ENCODE results near the gene GOLGA6L10.
"Not testable (repeated sequence)": the region's sequence is repeated elsewhere in the genome, so short reads cannot be mapped to it uniquely, and the experiment has no call there.

GOLGA6L10 gene, protein sequence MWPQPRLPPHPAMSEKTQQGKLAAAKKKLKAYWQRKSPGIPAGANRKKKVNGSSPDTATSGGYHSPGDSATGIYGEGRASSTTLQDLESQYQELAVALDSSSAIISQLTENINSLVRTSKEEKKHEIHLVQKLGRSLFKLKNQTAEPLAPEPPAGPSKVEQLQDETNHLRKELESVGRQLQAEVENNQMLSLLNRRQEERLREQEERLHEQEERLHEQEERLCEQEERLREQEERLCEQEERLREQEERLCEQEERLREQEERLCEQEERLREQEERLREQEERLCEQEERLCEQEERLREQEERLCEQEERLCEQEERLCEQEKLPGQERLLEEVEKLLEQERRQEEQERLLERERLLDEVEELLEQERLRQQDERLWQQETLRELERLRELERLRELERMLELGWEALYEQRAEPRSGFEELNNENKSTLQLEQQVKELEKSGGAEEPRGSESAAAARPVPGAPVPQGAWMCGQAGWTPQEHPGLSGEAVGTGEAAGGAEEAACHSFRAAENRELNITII

DNA sequence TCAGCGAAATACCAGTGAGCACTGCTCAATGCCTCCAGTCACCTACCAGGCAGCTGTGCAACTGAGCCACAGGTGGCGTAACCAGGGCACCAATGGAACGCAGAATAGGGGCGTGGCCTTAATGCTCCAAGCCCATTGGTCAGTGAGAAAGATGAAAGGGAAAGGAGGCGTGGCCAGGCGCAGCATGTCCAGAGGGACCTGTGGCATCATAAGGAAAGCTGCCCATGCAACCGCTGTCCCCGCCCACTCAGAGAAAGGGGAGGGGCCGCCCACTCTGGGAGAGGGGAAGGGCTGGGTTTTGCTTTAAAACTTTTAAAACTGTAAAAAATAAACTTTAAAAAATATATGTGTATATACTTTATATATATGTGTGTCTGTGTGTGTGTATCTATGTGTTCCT is at the start of gene GOLGA6L10:
Gene GOLGA6L10, minus strand, starts transcription at position 101 of the 400 bp plus-strand sequence. Its CDS starts 100 bp downstream, at position 1.
- not testable (repeated sequence) for H3K9me3 ChIP-seq (ENCODE audit: control insufficient read depth, insufficient read depth, low read length); H3K9ac ChIP-seq (ENCODE audit: low read depth, low read length); H3K4me1 ChIP-seq (ENCODE audit: insufficient read depth, low read length); H3K36me3 ChIP-seq (ENCODE audit: insufficient read depth, low read length)

DNA sequence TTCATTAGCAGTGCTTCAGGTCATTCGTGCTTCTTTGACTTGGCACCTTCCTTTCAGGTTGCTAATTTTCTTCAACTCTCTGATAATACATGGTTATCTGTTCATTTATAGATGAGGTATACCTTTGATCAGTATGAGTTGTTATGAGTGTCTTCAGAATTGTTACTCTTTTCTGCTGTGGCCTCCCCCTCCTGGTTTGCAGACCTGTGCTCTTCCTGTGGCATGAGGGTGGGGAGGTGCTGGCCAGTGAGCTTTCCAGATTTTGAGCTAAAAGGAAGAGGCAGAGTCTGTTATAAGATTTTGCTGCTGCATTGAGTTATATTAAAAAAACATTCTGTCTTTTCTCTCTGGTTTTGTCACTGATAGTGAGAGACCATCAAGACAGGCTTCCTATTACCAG is 49.5 kb upstream of the GOLGA6L10 start:
- H3K9me3 ChIP-seq (ENCODE audit: control insufficient read depth, insufficient read depth, low read length), result no peaks in the 10 kb centered on the region
- H3K9ac ChIP-seq (ENCODE audit: low read depth, low read length), result no peak overlapping the region
- H3K4me1 ChIP-seq (ENCODE audit: insufficient read depth, low read length), result 0 out of 2 replicates have a peak, but pooled peaks cover 11% of the 10 kb centered on the region
- H3K36me3 ChIP-seq (ENCODE audit: insufficient read depth, low read length), result no peaks in the 10 kb centered on the region

DNA sequence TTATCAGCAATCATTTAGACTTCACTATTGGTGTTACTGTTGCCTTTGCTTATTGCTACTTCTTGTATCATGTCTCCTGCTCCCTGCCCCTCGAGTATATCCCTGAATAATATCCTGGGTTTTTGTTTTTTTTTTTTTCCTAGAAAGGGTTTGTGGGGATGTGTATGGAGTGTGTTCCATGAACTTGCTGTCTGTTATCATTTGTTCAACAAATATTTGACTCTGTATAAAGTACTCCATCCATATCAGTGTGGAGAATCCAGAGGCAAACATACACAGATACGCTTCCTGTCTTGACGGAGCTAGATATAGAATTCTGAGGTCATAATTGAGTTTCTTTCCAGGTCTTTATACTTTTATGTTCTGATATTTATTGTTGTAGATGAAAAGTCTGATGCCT is 48.5 kb upstream of the GOLGA6L10 start:
- Histone ChIP-seq H3K9me3 (ENCODE audit: control insufficient read depth, insufficient read depth, low read length) (no peaks in the 10 kb centered on the region), H3K36me3 (ENCODE audit: insufficient read depth, low read length) (no peaks in the 10 kb centered on the region), H3K9ac (ENCODE audit: low read depth, low read length) (no peak overlapping the region), H3K4me1 (ENCODE audit: insufficient read depth, low read length) (0 out of 2 replicates have a peak, but pooled peaks cover 11% of the 10 kb centered on the region)

DNA sequence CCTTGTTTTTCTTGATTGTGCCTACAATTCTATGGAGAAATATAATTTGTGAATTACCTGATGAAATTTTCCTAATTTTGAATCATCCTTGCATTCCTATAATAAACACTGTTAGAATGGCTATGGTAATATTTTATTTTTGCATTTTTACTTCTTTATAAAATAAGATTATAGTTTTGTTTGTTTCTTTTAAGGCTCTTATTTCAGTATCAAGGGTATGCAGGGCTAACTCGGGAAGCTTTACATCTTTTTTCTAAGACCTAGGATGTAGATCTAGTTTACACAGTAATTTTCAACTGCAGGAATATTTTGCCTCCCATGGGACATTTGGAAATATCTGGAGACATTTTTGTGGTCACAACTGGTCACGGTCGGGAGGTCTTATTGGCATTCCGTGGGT is 46.5 kb upstream of the GOLGA6L10 start:
- H3K9ac ChIP-seq (ENCODE audit: low read depth, low read length); H3K9me3 ChIP-seq (ENCODE audit: control insufficient read depth, insufficient read depth, low read length); H3K36me3 ChIP-seq (ENCODE audit: insufficient read depth, low read length): not testable (repeated sequence)
- H3K4me1 ChIP-seq (ENCODE audit: insufficient read depth, low read length), result 0 out of 2 replicates have a peak, but pooled peaks cover 11% of the 10 kb centered on the region

DNA sequence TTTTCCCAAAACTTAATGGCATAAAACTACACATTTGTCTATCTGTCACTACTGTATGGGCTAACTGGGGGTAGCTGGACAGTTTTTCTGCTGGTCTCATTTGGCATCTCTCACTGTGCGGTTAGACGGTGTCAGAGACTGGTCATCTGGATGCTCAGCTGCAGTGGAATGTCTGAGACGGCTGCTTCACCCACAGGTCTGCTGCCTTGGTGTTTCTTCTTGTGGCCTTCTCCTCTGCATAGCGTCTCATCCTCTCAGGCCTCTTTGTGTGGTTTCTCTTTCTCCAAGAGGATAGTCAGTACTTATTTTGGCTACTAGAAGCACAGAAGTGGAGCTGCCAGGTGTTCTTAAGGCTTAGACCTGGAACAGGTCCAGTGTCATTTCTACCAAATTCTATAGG is 44.4 kb upstream of the GOLGA6L10 start:
- Histone ChIP-seq H3K4me1 (ENCODE audit: insufficient read depth, low read length) (0 out of 2 replicates have a peak, but pooled peaks cover under 1% of the 10 kb centered on the region), H3K36me3 (ENCODE audit: insufficient read depth, low read length) (no peaks in the 10 kb centered on the region), H3K9me3 (ENCODE audit: control insufficient read depth, insufficient read depth, low read length) (no peaks in the 10 kb centered on the region), H3K9ac (ENCODE audit: low read depth, low read length) (no peak overlapping the region)

DNA sequence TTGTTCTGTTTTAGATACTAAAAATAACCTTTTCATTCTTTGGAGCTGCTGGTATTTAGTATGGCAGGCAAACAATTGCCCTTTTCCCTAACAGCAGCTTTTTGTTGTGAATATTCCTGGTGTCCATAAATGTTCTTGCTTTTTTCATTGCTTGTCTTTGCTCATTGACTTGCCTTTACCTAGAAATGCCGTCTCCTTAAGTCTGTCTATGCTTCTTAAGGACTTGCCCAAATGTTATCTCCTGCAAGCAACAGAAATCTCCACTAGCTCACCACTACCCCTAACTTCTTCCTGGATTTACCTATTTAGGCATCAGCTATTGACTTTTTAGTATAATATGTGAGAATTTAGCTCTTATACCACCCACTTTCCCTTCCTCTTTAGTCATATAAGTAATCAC is 42.8 kb upstream of the GOLGA6L10 start:
- not testable (repeated sequence) for H3K9ac ChIP-seq (ENCODE audit: low read depth, low read length); H3K36me3 ChIP-seq (ENCODE audit: insufficient read depth, low read length); H3K9me3 ChIP-seq (ENCODE audit: control insufficient read depth, insufficient read depth, low read length); H3K4me1 ChIP-seq (ENCODE audit: insufficient read depth, low read length)

DNA sequence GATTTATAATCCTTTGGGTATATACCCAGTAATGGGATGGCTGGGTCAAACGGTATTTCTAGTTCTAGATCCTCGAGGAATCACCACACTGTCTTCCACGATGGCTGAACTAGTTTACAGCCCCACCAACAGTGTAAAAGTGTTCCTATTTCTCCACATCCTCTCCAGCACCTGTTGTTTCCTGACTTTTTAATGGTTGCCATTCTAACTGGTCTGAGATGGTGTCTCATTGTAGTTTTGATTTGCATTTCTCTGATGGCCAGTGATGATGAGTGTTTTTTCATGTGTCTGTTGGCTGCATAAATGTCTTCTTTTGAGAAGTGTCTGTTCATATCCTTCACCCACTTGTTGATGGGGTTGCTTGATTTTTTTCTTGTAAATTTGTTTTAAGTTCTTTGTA is 40.9 kb upstream of the GOLGA6L10 start:
- not testable (repeated sequence) for H3K9me3 ChIP-seq (ENCODE audit: control insufficient read depth, insufficient read depth, low read length); H3K4me1 ChIP-seq (ENCODE audit: insufficient read depth, low read length)

DNA sequence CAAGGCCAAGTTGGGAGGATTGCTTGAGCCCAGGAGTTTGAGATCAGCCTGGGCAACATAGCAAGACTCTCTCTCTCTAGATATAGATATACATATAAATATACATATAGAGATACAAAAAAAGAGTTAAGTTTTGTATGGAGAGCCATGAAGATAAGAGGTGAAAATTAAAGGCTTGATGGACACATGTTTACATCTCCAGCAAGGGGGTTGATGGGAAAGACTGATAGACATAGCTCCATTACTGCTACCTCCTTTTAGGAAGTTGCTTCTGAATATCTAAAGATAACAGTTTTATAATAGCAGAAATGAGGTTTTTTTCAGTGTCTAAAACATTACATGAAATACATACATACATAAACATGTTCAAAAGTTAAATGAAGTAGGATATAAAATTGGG is 37.9 kb upstream of the GOLGA6L10 start:
- H3K4me1 ChIP-seq (ENCODE audit: insufficient read depth, low read length); H3K36me3 ChIP-seq (ENCODE audit: insufficient read depth, low read length); H3K9me3 ChIP-seq (ENCODE audit: control insufficient read depth, insufficient read depth, low read length); H3K9ac ChIP-seq (ENCODE audit: low read depth, low read length): not testable (repeated sequence)

More for the DNA sequence above, 40.9 kb upstream of the GOLGA6L10 start:
- not testable (repeated sequence) for H3K9ac ChIP-seq (ENCODE audit: low read depth, low read length); H3K36me3 ChIP-seq (ENCODE audit: insufficient read depth, low read length)

DNA sequence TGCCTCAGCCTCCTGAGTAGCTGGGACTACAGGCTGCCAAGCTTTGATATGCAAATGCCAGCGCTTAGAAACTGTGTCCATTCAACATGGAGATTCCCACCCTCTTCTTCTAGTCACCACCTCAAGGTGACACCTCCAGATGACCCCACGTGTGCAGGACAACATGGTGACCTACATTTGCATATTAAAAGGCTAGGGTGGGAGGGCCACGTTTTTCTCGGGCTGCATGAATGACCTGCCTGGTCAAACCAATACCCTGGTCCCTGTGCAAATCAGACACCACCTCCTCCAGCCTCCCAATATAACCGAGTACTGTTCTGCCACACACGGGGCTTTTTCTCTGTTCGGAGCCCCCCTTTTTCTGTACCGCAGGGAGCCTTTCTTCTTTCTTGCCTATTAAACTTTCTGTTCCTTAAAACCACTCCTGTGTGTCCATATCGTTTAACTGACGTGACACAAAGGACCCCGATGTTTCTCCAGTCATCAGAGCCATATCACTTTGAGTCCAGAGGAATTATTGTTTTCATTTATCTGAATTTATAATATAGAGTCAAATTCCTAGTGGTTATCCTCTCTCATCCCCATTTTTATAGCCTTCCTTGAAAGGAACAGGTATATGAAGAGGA is 32.2 kb upstream of the GOLGA6L10 start:
- not testable (repeated sequence) for H3K9me3 ChIP-seq (ENCODE audit: control insufficient read depth, insufficient read depth, low read length); H3K36me3 ChIP-seq (ENCODE audit: insufficient read depth, low read length); H3K9ac ChIP-seq (ENCODE audit: low read depth, low read length)
- H3K4me1 ChIP-seq (ENCODE audit: insufficient read depth, low read length), result peaks cover 12% of the 10 kb centered on the region

DNA sequence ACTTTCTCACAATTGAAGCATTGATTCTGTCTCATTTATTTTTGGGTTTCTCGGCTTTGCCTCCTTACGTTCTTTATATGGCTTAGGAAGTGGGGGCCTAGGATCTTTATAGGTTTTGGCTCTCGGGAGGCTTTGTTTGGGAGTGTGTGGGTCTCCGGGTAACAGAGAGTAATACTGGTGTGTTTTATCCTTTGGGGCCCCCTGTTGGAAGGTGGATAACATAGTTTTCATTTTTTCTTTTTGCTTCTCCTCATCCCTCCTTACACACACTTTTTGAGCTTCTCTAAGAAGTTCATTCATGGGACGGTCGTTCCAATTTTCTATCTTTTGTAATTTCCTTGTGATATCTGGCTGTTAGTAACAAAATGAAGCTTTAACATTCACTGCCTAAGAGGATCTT is 30.3 kb upstream of the GOLGA6L10 start:
- H3K9ac ChIP-seq (ENCODE audit: low read depth, low read length); H3K9me3 ChIP-seq (ENCODE audit: control insufficient read depth, insufficient read depth, low read length); H3K36me3 ChIP-seq (ENCODE audit: insufficient read depth, low read length): not testable (repeated sequence)
- peaks cover 12% of the 10 kb centered on the region for H3K4me1 ChIP-seq (ENCODE audit: insufficient read depth, low read length)

DNA sequence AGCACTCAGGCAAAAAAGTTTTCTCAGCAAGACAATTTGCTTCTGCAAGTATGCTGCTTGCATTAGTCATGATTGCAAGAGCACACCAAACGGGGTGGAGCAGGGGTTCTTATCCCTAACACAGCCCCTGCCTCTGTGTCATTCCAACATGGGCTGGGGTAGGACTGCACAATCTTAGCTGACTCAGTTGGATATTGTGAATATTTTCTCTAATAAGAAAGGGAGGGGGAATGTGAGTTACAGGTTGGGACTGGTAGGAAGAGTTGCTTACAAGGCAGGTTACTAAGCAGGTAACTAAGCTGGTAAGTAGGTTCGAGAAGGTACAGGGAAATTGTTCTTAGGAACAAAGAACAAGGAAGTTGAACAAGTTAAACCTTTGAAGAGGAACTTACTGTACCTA is 24.4 kb upstream of the GOLGA6L10 start:
- H3K36me3 ChIP-seq (ENCODE audit: insufficient read depth, low read length); H3K9me3 ChIP-seq (ENCODE audit: control insufficient read depth, insufficient read depth, low read length); H3K4me1 ChIP-seq (ENCODE audit: insufficient read depth, low read length); H3K9ac ChIP-seq (ENCODE audit: low read depth, low read length): not testable (repeated sequence)

DNA sequence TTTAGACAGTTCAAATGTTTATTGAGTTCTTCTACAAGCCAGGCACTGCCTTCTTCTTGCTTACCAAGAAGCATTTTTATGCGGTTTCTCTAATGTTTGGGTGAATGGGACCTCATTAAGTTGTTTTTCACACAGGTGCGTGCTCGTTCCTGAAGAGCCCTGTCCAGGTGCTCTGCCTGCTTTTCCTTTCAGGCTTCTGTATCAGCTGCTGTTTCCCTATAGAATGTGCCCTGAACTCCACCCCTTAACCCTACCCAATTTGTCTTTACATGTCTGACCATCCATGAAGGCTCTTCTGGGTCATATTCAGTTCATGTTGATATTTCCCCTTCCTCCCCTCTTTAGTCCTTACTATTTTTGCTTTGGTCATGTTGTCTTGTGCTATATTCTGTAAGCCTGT is 22.4 kb upstream of the GOLGA6L10 start:
- H3K36me3 ChIP-seq (ENCODE audit: insufficient read depth, low read length), result no peaks in the 10 kb centered on the region
- no peak overlapping the region for H3K9ac ChIP-seq (ENCODE audit: low read depth, low read length)
- no peaks in the 10 kb centered on the region for H3K4me1 ChIP-seq (ENCODE audit: insufficient read depth, low read length)
- H3K9me3 ChIP-seq (ENCODE audit: control insufficient read depth, insufficient read depth, low read length), result no peaks in the 10 kb centered on the region

DNA sequence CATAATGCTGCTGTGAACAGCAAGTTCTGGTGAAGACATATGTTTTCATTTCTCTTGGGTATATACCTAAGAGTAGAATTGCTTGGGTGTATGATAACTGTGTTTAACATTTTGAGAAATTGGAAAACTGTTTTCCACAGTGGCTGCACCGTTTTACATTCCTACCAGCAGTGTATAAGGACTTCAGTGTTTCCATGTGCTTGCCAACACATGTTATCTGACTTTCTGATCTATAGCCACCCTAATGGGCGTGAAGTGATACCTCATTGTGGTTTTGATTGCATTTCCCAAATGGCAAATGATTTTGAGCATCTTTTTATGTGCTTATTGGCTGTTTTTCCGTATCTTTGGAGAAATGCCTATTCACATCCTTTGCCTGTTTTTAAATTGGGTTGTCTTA is 18.5 kb upstream of the GOLGA6L10 start:
- H3K9ac ChIP-seq (ENCODE audit: low read depth, low read length); H3K36me3 ChIP-seq (ENCODE audit: insufficient read depth, low read length); H3K9me3 ChIP-seq (ENCODE audit: control insufficient read depth, insufficient read depth, low read length); H3K4me1 ChIP-seq (ENCODE audit: insufficient read depth, low read length): not testable (repeated sequence)

DNA sequence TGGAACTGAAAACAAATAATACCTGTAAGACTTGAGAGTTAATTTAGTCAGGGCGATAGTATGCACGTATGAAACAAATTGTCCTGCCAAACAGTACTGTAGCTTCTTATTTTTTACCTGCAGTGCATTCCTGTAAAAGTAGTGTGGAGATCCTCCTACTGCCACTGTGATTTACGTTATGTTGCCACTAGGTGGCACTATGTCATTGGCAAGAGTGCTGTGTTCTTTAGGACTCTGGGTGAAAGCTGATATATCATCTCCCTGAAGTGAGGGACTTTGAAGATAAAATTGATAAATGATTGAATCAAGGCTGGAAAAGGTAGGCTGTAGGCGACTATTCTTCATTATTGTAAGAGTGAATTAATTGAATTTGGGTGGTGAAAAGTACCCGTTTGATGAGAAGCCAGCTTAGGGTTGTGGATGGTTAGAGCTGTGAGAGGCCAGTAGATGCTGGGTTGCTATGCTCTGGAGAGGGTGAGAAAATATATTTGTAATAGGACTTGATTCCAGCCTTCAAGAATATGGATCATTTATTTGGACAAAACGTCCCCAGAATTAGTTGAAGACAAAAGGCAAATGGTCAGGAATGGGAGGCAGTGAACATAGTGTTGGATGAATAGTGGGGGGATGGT is 16.5 kb upstream of the GOLGA6L10 start:
- H3K9ac ChIP-seq (ENCODE audit: low read depth, low read length); H3K4me1 ChIP-seq (ENCODE audit: insufficient read depth, low read length); H3K9me3 ChIP-seq (ENCODE audit: control insufficient read depth, insufficient read depth, low read length); H3K36me3 ChIP-seq (ENCODE audit: insufficient read depth, low read length): not testable (repeated sequence)

DNA sequence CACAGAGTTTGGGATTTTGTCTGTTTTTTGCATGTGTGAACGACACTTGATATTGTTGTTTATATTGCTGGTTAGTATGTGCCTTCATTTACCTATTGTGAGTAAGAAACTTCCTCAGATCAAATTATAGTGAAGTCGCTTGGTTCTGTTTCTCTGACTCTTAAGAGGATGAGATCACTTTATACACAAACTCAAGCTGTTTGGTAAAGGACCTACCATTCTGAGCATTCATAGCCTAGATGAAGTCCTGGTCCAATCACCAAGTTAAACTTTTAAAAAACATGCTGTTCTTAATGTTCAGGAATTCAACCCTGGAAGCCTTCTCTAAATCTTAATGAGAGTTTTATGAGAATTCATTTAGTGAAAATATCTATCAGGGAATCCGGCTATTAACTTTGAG is 15.3 kb upstream of the GOLGA6L10 start:
- not testable (repeated sequence) for H3K9me3 ChIP-seq (ENCODE audit: control insufficient read depth, insufficient read depth, low read length); H3K36me3 ChIP-seq (ENCODE audit: insufficient read depth, low read length); H3K9ac ChIP-seq (ENCODE audit: low read depth, low read length); H3K4me1 ChIP-seq (ENCODE audit: insufficient read depth, low read length)
